ENCODE measurements around the gene CRELD1. TPM values are rescaled to one million over a fixed set of nuclear protein-coding genes. Genes with fewer than 3 reads are reported as not detected.
"Not testable (repeated sequence)": the region's sequence is repeated elsewhere in the genome, so short reads cannot be mapped to it uniquely, and the experiment has no call there.

Gene CRELD1
- total and polyA plus RNA-seq, 4 experiments from 2014 or later = 17.3 to 58.2 (median 38.0) TPM

- H3K36me3 Mint-ChIP-seq = peaks cover 11 to 12% of the 10 kb centered on the region in 2 donors
- Histone ChIP-seq H3K4me3 (ENCODE audit: low read length in 2 of 2) (no peak overlapping the region), H3K4me1 (ENCODE audit: insufficient read depth, low read length) (peaks cover 41% of the 10 kb centered on the region), H3K36me3 (ENCODE audit: insufficient read depth, low read length) (peaks cover 1% of the 10 kb centered on the region), H3K27me3 (ENCODE audit: insufficient read depth, low read length) (no peaks in the 10 kb centered on the region), H3K27ac (ENCODE audit: low read depth, low read length) (no peak overlapping the region), H3K9me3 (ENCODE audit: control insufficient read depth in 1 of 2, low read length in 2 of 2) (no peaks in the 10 kb centered on the region)
- peak overlapping the region; percentile 39 to 72 (median 50) for H3K27ac Mint-ChIP-seq
- ChIA-PET POLR2A (ENCODE audit: partially characterized antibody) (interaction anchor here (0.5 to 1.4 kb wide), 2 partner anchors 28 to 34 kb away, joined by 3 read pairs; no protein-coding TSS in a partner anchor), CTCF (ENCODE audit: partially characterized antibody) (no interaction called here)
- no peaks in the 10 kb centered on the region for H3K9me3 Mint-ChIP-seq
- no peak for DNase-seq
- H3K4me3 Mint-ChIP-seq = no peak overlapping the region
- intact Hi-C loops (cut with micrococcal nuclease) = no loop called here
- peaks cover 36 to 58% (median 44%) of the 10 kb centered on the region in 4 donors for H3K4me1 Mint-ChIP-seq
- no peaks in the 10 kb centered on the region for H3K27me3 Mint-ChIP-seq
Measured at GRCh38 chr3:9898467-9899241, 35.0 kb upstream of the CRELD1 start.

GRCh38 chr3:9899289-9899791, 34.3 kb upstream of the CRELD1 start:
- peaks cover 5 to 6% of the 10 kb centered on the region in 2 donors for H3K36me3 Mint-ChIP-seq
- H3K27me3 Mint-ChIP-seq = no peaks in the 10 kb centered on the region
- H3K36me3 ChIP-seq (ENCODE audit: insufficient read depth, low read length) = no peaks in the 10 kb centered on the region
- H3K4me1 Mint-ChIP-seq = peaks cover 33 to 51% (median 41%) of the 10 kb centered on the region in 4 donors
- no peaks in the 10 kb centered on the region for H3K9me3 Mint-ChIP-seq
- no peak overlapping the region for H3K4me3 Mint-ChIP-seq
- peaks cover 35% of the 10 kb centered on the region for H3K4me1 ChIP-seq (ENCODE audit: insufficient read depth, low read length)
- no peaks in the 10 kb centered on the region for H3K9me3 ChIP-seq (ENCODE audit: control insufficient read depth in 1 of 2, low read length in 2 of 2)
- ChIA-PET CTCF (ENCODE audit: partially characterized antibody) (no interaction called here), POLR2A (ENCODE audit: partially characterized antibody) (no interaction called here)
- H3K27ac ChIP-seq (ENCODE audit: low read depth, low read length) = no peak overlapping the region
- H3K27ac Mint-ChIP-seq = peak overlapping the region in 2 of 7 donors; percentile 36 to 39
- intact Hi-C loops (cut with micrococcal nuclease) = no loop called here
- H3K4me3 ChIP-seq (ENCODE audit: low read length in 2 of 2) = no peak overlapping the region
- no peak for DNase-seq
- H3K27me3 ChIP-seq (ENCODE audit: insufficient read depth, low read length) = no peaks in the 10 kb centered on the region

DNA sequence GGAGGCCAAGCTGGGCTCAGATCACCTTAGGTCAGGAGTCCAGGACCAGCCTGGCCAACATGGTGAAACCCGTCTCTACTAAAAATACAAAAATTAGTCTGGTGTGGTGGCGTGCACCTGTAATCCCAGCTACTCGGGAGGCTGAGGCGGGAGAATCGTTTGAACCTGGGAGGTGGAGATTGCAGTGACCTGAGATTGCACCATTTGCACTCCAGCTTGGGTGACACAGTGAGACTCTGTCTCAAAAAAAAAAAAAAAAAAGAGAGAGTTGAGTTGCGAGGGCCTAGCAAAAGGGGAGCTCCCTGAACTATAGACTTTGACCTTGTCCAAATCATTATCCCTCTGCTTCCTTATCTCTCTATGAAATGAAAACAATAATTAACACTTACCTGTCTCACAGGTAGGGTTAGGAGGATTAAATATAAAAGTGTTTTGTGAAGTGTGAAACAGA, 32.6 kb upstream of the CRELD1 start:
- H3K9me3 ChIP-seq (ENCODE audit: control insufficient read depth in 1 of 2, low read length in 2 of 2); H3K36me3 ChIP-seq (ENCODE audit: insufficient read depth, low read length); H3K27me3 Mint-ChIP-seq; H3K27me3 ChIP-seq (ENCODE audit: insufficient read depth, low read length); intact Hi-C loops (cut with micrococcal nuclease); H3K4me3 ChIP-seq (ENCODE audit: low read length in 2 of 2); H3K27ac ChIP-seq (ENCODE audit: low read depth, low read length); H3K36me3 Mint-ChIP-seq; DNase-seq; H3K9me3 Mint-ChIP-seq: not testable (repeated sequence)
- Mint-ChIP-seq H3K4me1 (peaks cover 26 to 41% (median 33%) of the 10 kb centered on the region in 4 donors), H3K27ac (peak overlapping the region in 5 of 7 donors; percentile 33 to 84 (median 54)), H3K4me3 (peak overlapping the region in 3 of 8 donors; percentile 29 to 65 (median 48))
- POLR2A ChIA-PET (ENCODE audit: partially characterized antibody) = interaction anchor here (2.4 to 5.0 kb wide), 3 partner anchors 9 to 31 kb away, joined by 25 to 40 read pairs (median 30); partner anchors contain the start of genes CRELD1 and JAGN1
- peaks cover 29% of the 10 kb centered on the region for H3K4me1 ChIP-seq (ENCODE audit: insufficient read depth, low read length)
- CTCF ChIA-PET (ENCODE audit: partially characterized antibody) = interaction anchor here (1.5 to 2.6 kb wide), 3 partner anchors 9 to 32 kb away, joined by 3 to 17 read pairs (median 5); partner anchors contain the start of gene CRELD1

- CTCF ChIA-PET (ENCODE audit: partially characterized antibody) = interaction anchor here (0.7 to 2.6 kb wide), 5 partner anchors 10 to 70 kb away, joined by 3 to 17 read pairs (median 4); partner anchors contain the start of gene CRELD1
- POLR2A ChIA-PET (ENCODE audit: partially characterized antibody) = interaction anchor here (0.8 to 5.0 kb wide), 7 partner anchors 10 to 92 kb away, joined by 3 to 40 read pairs (median 6); partner anchors contain the start of genes CRELD1, JAGN1 and TTLL3
- peaks cover 25 to 41% (median 28%) of the 10 kb centered on the region in 4 donors for H3K4me1 Mint-ChIP-seq
- H3K36me3 Mint-ChIP-seq = no peaks in the 10 kb centered on the region
- intact Hi-C loops (cut with micrococcal nuclease) = loop anchor here (1.0 kb wide), 1 partner anchor 38 kb away; no protein-coding TSS in a partner anchor
- Histone ChIP-seq H3K4me1 (ENCODE audit: insufficient read depth, low read length) (peaks cover 29% of the 10 kb centered on the region), H3K36me3 (ENCODE audit: insufficient read depth, low read length) (no peaks in the 10 kb centered on the region), H3K9me3 (ENCODE audit: control insufficient read depth in 1 of 2, low read length in 2 of 2) (no peaks in the 10 kb centered on the region), H3K4me3 (ENCODE audit: low read length in 2 of 2) (peak overlapping the region in 1 of 2 donors; percentile 17), H3K27me3 (ENCODE audit: insufficient read depth, low read length) (no peaks in the 10 kb centered on the region), H3K27ac (ENCODE audit: low read depth, low read length) (peak overlapping the region; percentile 35)
- H3K4me3 Mint-ChIP-seq = peak overlapping the region; percentile 42 to 80 (median 70)
- DNase-seq = peak; percentile 22 to 61 (median 35)
- no peaks in the 10 kb centered on the region for H3K27me3 Mint-ChIP-seq
- peak overlapping the region; percentile 67 to 94 (median 88) for H3K27ac Mint-ChIP-seq
- no peaks in the 10 kb centered on the region for H3K9me3 Mint-ChIP-seq
Measured at GRCh38 chr3:9901967-9902366, 31.7 kb upstream of the CRELD1 start.

DNA sequence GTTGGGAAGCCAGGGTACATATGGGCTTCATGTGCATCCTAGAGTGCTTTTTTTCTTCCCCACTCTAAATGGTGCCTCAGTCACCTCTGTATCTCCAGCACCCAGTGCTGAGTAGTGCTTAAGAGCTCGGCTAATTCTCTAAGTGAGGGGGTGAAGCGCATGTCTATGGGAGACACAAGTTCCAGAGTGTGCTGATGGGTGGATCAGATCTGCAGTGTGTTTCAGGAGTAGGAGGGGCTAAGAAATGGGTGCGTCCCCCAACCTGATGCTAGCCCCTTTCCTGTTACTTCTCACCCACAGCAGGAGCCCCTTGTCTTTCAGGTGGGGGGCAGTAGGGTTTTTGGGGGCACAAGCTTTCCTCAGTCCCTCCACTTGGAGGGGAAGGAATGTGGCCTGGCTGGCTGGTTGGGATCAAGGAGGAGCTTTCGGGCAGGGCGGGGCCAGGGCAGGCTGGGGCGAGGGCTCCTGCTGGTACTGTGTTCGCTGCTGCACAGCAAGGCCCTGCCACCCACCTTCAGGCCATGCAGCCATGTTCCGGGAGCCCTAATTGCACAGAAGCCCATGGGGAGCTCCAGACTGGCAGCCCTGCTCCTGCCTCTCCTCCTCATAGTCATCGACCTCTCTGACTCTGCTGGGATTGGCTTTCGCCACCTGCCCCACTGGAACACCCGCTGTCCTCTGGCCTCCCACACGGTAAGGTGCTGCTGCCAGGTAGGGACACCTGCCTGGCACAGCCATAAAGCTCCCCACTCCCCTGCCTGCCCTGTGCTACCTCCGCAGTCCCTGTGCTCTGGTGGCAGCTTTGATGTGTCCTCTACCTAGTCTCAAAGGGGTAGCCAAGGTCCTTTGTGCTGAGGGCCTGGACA, 31.0 kb upstream of the CRELD1 start, which contains the start of gene IL17RE:
Gene IL17RE, plus strand, starts transcription at position 477 of the 866 bp plus-strand sequence. Its CDS starts 85 bp downstream, at position 562.
- Histone ChIP-seq H3K27ac (ENCODE audit: low read depth, low read length) (peak within 1 kb of the TSS; percentile 35), H3K9me3 (ENCODE audit: control insufficient read depth in 1 of 2, low read length in 2 of 2) (no peaks in the 10 kb centered on the region), H3K4me1 (ENCODE audit: insufficient read depth, low read length) (peaks cover 29% of the 10 kb centered on the region), H3K36me3 (ENCODE audit: insufficient read depth, low read length) (no peaks in the 10 kb centered on the region), H3K4me3 (ENCODE audit: low read length in 2 of 2) (peak within 1 kb of the TSS in 1 of 2 donors; percentile 17), H3K27me3 (ENCODE audit: insufficient read depth, low read length) (no peaks in the 10 kb centered on the region)
- CTCF ChIA-PET (ENCODE audit: partially characterized antibody) = interaction anchor here (0.7 to 2.6 kb wide), 8 partner anchors 9 to 69 kb away, joined by 3 to 17 read pairs (median 4); partner anchors contain the start of gene CRELD1
- DNase-seq = peak in 3 of 5 donors; percentile 14 to 33 (median 23)
- Mint-ChIP-seq H3K27me3 (no peaks in the 10 kb centered on the region), H3K27ac (peak within 1 kb of the TSS; percentile 67 to 94 (median 88)), H3K4me3 (peak within 1 kb of the TSS; percentile 59 to 80 (median 74)), H3K36me3 (no peaks in the 10 kb centered on the region), H3K9me3 (no peaks in the 10 kb centered on the region), H3K4me1 (peaks cover 24 to 41% (median 25%) of the 10 kb centered on the region in 4 donors)
- POLR2A ChIA-PET (ENCODE audit: partially characterized antibody) = interaction anchor here (0.8 to 5.0 kb wide), 9 partner anchors 10 to 292 kb away, joined by 3 to 40 read pairs (median 4); partner anchors contain the start of genes CRELD1, JAGN1 and TTLL3
- intact Hi-C loops (cut with micrococcal nuclease) = loop anchor here (1.0 kb wide), 1 partner anchor 38 kb away; no protein-coding TSS in a partner anchor

DNA sequence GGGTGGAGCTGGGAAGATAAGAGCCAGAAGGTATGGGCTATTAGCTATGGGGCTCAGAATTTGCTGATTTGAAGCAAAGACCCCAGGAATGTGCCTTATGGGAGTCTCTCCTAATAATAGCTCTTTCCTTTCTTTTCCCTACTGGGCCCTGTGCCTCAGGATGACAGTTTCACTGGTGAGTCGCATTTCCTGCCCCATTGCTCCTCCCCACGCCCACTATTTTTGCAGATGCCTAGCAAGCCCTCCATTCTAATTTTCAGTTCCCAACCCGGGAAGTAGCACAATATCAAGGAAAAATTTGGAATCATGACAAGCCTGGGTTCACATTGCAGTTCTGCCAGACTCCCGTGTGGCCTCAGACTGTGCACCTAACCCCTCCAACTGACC, 30.4 kb upstream of the CRELD1 start:
- Mint-ChIP-seq H3K36me3 (no peaks in the 10 kb centered on the region), H3K27me3 (no peaks in the 10 kb centered on the region), H3K9me3 (no peaks in the 10 kb centered on the region), H3K4me3 (peak overlapping the region; percentile 45 to 79 (median 72)), H3K4me1 (peaks cover 21 to 40% (median 23%) of the 10 kb centered on the region in 4 donors), H3K27ac (peak overlapping the region in 4 of 7 donors; percentile 17 to 85 (median 46))
- Histone ChIP-seq H3K9me3 (ENCODE audit: control insufficient read depth in 1 of 2, low read length in 2 of 2) (no peaks in the 10 kb centered on the region), H3K27ac (ENCODE audit: low read depth, low read length) (no peak overlapping the region), H3K36me3 (ENCODE audit: insufficient read depth, low read length) (no peaks in the 10 kb centered on the region), H3K4me3 (ENCODE audit: low read length in 2 of 2) (no peak overlapping the region), H3K27me3 (ENCODE audit: insufficient read depth, low read length) (no peaks in the 10 kb centered on the region), H3K4me1 (ENCODE audit: insufficient read depth, low read length) (peaks cover 29% of the 10 kb centered on the region)
- ChIA-PET CTCF (ENCODE audit: partially characterized antibody) (interaction anchor here (1.1 to 1.8 kb wide), 3 partner anchors 30 to 54 kb away, joined by 4 read pairs; no protein-coding TSS in a partner anchor), POLR2A (ENCODE audit: partially characterized antibody) (interaction anchor here (1.0 to 5.0 kb wide), 6 partner anchors 10 to 291 kb away, joined by 3 to 40 read pairs (median 16); partner anchors contain the start of genes CRELD1 and JAGN1)
- DNase-seq = no peak
- intact Hi-C loops (cut with micrococcal nuclease) = no loop called here
